ENCODE results near the gene PHF2.

DNA sequence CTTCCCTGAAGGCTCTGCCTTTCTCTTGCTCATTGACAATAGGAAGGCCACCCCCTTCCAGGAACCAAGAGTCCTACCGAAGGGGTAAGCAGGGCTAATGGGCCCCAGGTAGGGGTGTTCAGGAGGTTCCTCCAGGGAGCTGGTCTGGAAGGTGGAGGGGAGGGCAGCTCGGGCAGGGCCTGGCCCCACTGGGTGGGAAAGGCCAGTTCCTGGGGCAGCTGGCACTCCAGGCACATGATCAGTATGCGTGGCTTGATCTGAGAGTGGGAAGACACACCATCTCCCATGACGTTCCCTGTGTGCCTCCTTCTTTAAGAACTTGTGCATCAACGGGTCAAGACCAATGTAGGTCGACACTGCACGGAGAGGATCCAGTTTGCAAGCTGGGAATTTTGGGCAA, 149.8 kb downstream of the PHF2 start:
- TF ChIP-seq, protein P1, sequence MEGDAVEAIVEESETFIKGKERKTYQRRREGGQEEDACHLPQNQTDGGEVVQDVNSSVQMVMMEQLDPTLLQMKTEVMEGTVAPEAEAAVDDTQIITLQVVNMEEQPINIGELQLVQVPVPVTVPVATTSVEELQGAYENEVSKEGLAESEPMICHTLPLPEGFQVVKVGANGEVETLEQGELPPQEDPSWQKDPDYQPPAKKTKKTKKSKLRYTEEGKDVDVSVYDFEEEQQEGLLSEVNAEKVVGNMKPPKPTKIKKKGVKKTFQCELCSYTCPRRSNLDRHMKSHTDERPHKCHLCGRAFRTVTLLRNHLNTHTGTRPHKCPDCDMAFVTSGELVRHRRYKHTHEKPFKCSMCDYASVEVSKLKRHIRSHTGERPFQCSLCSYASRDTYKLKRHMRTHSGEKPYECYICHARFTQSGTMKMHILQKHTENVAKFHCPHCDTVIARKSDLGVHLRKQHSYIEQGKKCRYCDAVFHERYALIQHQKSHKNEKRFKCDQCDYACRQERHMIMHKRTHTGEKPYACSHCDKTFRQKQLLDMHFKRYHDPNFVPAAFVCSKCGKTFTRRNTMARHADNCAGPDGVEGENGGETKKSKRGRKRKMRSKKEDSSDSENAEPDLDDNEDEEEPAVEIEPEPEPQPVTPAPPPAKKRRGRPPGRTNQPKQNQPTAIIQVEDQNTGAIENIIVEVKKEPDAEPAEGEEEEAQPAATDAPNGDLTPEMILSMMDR (IDR thresholded peaks at IDR 0.05; ENCODE audit: low read length), result no peak
- TF ChIP-seq EZH2 (optimal IDR thresholded peaks at IDR 0.05; ENCODE audit: low read depth, low read length), result no peak
- TF ChIP-seq EZH2phosphoT487 (IDR thresholded peaks at IDR 0.05; ENCODE audit: low read length), result no peak
